Astrocyte of the spinal cord (primary cell): Measurements from ENCODE around the gene FLT3.

Experiments
- DNase-seq: peaks from one replicate; pipeline ENCODE4 v3.0.0; 2011; ENCODE audit warnings: low read depth, low spot score
- H3K4me3 ChIP-seq: 2 replicates; pipeline ENCODE4 v1.5.1; 2011; ENCODE audit warnings: low read depth, mild to moderate bottlenecking, low read length, moderate library complexity
- CTCF ChIP-seq: IDR thresholded peaks from 2 replicates; pipeline ENCODE4 v1.5.1; 2012; ENCODE audit warnings: low read depth, mild to moderate bottlenecking, low read length, inconsistent platforms
- in situ Hi-C: cut with HindIII; loops from 2 replicates; pipeline ENCODE4 v1.10.0; 2017; ENCODE audit warnings: low sequenced_read_pairs

FLT3 gene

GRCh38 chr13:27956576-27957300, 143.6 kb downstream of the FLT3 start:
- no peak for DNase-seq
- no peak for TF ChIP-seq CTCF
- in situ Hi-C loops, result no loop called here
- H3K4me3 ChIP-seq, result no peak overlapping the region

- in situ Hi-C loops, result no loop called here
- TF ChIP-seq CTCF, result no peak
- H3K4me3 ChIP-seq, result no peak overlapping the region
Observed at GRCh38 chr13:27955014-27955591, 145.3 kb downstream of the FLT3 start.

GRCh38 chr13:27954406-27954851, 145.9 kb downstream of the FLT3 start:
- H3K4me3 ChIP-seq, result peak overlapping the region; percentile 19
- in situ Hi-C loops, result no loop called here
- TF ChIP-seq CTCF, result no peak
- DNase-seq, result no peak

More at GRCh38 chr13:27955014-27955591, 145.3 kb downstream of the FLT3 start:
- DNase-seq, result no peak

- peak; percentile 73 for TF ChIP-seq CTCF
- H3K4me3 ChIP-seq, result peak overlapping the region; percentile 19
- in situ Hi-C loops, result no loop called here
- peak; percentile 49 for DNase-seq
Observed at GRCh38 chr13:27953676-27954405, 146.5 kb downstream of the FLT3 start.
